ENCODE data around the gene NMT1. TPM values are rescaled to one million over a fixed set of nuclear protein-coding genes. Genes with fewer than 3 reads are reported as not detected.

Gene NMT1
- total RNA-seq, 1 experiment from 2014 or later = 103 TPM

DNA sequence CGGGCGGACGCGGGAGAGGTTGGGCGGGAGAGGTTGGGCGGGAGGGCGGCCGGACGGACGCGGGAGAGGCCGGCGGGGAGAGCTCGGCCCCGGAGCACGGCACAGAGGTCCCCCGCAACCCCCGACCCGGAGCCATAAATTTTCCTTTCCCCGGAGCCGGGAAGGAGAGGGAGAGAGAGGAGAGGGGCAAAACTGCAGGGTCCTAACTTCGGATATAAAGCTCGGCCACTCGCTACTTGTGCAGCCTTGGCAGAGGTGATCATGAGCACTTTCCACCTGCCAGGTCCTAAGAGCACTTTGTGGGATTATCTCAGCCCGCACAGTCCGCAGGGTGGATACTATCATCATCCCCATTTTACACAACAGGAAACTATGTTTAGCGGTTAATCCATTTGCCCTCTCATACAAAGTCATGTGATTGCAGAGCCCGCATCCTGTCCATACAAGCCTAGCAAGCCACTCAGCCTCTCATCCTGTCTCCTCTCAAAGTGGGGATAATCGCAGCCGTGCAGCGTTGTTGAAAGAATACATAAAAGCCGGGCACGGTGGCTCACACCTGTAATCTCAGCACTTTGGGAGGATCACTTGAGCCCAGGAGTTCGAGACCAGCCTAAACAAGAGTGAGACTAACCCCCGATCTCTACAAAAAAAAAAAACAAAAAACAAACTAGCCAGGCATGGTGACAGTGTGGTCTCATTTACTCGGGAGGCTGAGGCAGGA is 8.9 kb upstream of the NMT1 start:
- peaks cover 18% of the 10 kb centered on the region for H3K36me3 ChIP-seq
- DNase-seq = peak; percentile 60
- no peaks in the 10 kb centered on the region for H3K9me3 ChIP-seq
- H3K4me3 ChIP-seq = peak overlapping the region; percentile 67
- no peaks in the 10 kb centered on the region for H3K27me3 ChIP-seq

DNA sequence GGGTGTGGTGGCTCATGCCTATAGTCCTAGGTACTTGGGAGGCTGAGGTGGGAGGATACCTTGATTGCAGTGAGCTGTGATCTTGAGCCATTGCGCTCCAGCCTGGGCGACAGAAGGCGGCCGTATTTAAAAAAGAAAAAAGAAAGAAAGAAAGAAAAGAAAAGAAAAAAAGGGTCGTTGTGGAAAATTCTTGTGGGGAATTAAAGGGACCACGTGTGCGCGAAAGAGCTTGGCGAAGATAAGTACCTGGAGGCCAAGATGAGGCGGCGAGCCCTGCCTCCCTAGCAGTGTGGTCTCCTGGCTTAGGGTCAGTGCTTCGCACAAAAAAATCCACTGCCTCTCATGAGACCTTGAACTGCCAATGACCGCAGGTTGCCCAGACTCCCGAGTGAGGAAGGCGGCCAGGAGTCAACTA is 728 bp upstream of the NMT1 start:
- no peaks in the 10 kb centered on the region for H3K27me3 ChIP-seq
- H3K36me3 ChIP-seq = peaks cover 37% of the 10 kb centered on the region
- no peak for DNase-seq
- H3K9me3 ChIP-seq = no peaks in the 10 kb centered on the region
- H3K4me3 ChIP-seq = peak overlapping the region; percentile 67

DNA sequence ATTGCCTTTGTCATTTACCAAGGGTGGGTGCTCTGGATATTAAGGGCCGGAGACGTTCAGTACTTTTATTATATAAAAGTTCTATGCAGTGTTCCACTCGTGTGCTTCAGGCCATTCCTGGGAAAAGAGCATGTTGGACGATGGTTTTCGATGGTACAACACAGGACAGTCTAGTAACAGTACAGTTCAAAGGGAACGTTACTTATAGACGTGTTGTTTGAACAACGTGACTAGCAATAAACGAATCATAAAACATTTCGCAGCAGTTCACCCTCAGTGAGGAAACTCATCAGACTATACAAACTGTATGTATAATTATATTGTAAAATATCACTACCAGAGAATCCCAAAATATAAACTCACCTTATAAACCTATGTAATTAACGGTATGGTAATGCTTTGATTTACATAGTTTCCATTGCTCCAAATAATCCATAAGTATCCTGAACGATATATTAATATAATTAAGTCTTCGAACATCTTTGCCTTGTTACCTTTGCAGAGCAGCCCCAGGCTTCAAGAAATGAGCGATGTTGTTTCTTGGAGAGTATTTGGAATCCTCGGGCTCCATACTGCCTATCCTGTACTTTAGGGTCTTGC is 589 bp downstream of the NMT1 start:
- DNase-seq = no peak

DNA sequence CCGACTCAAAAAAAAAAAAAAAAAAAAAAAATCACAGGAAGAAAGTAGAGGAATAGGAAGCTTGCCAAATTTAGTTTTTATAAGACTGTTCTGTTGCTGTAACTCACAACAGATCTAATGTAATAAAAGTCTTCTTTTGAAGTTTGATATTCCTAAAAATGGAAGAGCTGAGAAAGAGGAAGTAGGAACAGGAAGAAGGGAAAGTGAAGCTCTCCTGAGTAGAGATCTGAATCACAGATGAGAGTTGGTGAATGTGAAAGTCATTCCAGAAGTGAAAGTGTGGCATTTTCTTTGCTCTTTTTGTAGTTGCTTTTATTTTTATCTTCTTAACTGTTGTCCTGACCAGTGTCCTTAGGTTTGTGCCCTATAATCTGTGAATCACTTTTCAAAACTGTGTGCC is 2.1 kb downstream of the NMT1 start:
- H3K4me3 ChIP-seq = no peak overlapping the region

More for the DNA sequence above, 589 bp downstream of the NMT1 start:
- no peaks in the 10 kb centered on the region for H3K9me3 ChIP-seq
- H3K4me3 ChIP-seq = peak overlapping the region; percentile 67
- H3K27me3 ChIP-seq = no peaks in the 10 kb centered on the region
- peaks cover 38% of the 10 kb centered on the region for H3K36me3 ChIP-seq

DNA sequence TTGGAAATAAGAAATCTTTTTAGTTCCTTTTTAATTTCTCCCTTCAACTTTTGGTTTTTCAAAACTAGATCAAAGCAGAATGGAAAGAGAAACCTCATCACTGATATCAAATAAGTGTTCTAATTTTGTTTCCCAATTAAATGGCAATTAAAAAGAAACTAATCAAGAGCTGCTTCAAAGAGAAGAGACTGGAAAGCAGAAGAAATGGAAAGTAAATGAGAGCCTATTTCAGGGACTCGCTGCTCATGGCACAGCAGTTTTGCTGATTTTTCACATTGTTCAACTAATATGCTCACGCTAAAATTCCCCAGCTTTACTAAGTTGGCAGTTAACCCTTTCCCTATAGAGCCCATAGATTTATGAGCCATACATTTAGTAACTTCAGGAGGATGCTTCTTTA is 6.5 kb downstream of the NMT1 start:
- H3K4me3 ChIP-seq = no peak overlapping the region
- H3K27me3 ChIP-seq = no peaks in the 10 kb centered on the region
- H3K9me3 ChIP-seq = no peaks in the 10 kb centered on the region
- peaks cover 73% of the 10 kb centered on the region for H3K36me3 ChIP-seq
- DNase-seq = no peak

More for the DNA sequence above, 2.1 kb downstream of the NMT1 start:
- Histone ChIP-seq H3K9me3 (no peaks in the 10 kb centered on the region), H3K27me3 (no peaks in the 10 kb centered on the region), H3K36me3 (peaks cover 51% of the 10 kb centered on the region)
- no peak for DNase-seq

DNA sequence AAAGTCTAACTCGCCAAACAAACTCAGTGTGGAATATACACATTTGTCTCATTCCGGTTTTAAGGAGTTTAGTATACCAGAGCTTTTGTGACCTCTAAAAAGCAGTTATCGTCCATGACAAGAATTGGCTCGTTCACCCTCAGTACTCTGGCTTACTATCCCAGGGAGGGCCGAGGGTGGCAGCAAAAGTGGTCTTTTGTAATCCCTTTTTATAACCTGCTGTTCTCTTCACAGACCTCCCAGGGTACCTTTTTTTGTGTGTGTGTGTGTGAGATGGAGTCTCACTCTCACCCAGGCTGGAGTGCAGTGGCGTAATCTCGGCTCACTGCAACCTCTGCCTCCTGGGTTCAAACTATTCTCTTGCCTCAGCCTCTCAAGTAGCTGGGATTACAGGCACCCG is 8.9 kb downstream of the NMT1 start:
- H3K9me3 ChIP-seq = no peaks in the 10 kb centered on the region
- no peaks in the 10 kb centered on the region for H3K27me3 ChIP-seq
- H3K4me3 ChIP-seq = no peak overlapping the region
- H3K36me3 ChIP-seq = peaks cover 79% of the 10 kb centered on the region
- DNase-seq = no peak

DNA sequence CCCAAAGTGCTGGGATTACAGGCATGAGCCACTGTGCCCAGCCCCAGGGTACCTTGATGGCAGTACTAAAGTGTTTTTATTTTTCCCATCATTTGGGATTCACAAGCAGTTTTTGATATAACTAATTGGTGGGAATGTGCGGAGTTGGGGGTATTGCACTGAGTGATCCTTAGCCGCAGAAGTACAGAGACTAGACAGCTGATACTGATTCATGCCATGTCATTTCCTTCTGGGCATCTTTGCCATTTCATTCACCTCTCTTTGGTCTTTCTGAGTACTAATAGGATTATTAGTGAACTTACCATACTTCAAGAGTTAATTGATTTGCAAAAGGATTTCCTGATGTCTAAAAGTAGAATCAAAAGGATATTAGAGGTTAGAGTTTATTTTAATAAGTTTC is 9.7 kb downstream of the NMT1 start:
- peaks cover 85% of the 10 kb centered on the region for H3K36me3 ChIP-seq
- H3K9me3 ChIP-seq = no peaks in the 10 kb centered on the region
- DNase-seq = no peak

DNA sequence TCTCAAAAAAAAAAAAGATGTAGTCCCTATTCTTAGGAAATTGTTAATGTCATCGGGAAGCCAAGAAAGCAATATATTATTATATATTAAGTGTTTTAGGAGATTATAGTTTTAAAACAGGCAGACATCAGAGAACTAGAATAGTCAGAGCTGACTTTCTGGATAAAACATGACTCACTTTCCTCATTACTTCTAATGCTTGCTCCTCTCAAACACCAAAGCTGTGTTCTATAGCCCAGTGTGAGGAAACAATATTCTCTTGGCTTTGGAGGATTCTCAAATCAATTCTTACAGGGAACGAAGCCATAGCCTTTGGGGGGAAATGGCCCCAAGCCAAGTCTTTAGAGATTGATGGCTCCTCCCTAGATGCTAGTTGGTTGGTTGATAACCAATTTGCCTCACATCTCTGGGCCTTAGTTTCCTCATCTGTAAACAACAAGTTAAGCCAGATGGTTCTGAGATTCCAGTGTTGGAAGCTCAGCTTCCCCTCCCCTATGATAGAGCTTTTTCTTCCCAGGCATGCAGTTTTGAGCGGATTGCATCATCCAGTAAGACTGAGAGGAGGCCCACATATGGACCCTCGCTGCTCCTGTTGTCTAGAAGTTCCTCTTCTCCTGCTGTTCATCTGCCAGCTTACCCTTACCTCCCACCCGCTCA is 12.4 kb downstream of the NMT1 start:
- Histone ChIP-seq H3K9me3 (no peaks in the 10 kb centered on the region), H3K27me3 (no peaks in the 10 kb centered on the region)

More for the DNA sequence above, 9.7 kb downstream of the NMT1 start:
- H3K4me3 ChIP-seq = no peak overlapping the region
- no peaks in the 10 kb centered on the region for H3K27me3 ChIP-seq

DNA sequence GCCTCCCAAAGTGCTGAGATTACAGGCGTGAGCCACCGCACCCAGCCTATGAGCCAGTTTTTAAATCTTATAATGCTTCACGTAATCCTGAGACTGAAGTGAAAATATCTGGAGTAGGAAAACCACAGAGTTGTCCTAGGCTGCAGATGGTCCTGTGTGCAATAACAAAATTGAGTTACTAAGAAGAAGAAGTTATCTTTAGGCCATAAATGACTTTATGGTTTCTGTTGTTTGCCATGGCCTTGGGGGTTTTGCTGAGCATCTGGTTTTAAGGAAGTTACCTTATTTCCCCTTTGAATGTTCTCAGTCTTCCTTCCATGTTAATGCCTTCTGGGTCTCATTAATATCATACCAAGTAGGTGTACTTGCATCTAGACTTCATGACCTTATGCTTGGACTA is 16.5 kb downstream of the NMT1 start:
- Histone ChIP-seq H3K27me3 (no peaks in the 10 kb centered on the region), H3K4me3 (no peak overlapping the region), H3K36me3 (peaks cover 84% of the 10 kb centered on the region), H3K9me3 (no peaks in the 10 kb centered on the region)
- no peak for DNase-seq

More for the DNA sequence above, 12.4 kb downstream of the NMT1 start:
- no peak for DNase-seq
- no peak overlapping the region for H3K4me3 ChIP-seq
- H3K36me3 ChIP-seq = peaks cover 88% of the 10 kb centered on the region

DNA sequence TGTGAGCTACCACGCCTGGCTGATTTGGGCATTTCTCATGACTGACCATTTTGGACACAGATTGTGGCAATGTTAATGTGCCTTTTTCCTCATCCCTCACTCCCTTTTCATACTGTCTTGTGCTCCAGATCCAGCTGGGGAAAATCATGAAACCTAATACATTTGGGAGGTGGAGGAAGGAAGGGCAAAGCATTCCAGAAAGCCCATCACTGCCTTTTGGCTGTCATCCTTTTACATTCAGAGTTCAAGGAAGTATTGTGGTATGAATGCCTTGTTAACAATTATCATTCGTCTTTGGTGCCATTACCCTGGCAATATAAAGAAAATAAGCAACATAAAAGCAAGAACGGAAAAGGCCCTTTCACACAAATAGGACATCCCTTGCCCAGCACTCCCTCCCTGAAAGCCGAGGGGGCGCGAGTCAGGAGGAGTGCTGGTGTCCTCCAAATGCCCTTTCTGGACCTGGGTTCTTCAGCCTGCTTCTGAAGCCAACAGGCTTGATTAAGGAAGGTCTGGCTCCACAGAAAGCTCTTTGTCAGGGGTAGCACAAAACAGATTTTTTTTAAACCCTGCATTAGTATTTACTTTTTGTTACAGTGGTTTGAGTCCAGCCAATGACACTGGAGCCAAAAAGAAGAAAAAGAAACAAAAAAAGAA is 20.1 kb downstream of the NMT1 start:
- Histone ChIP-seq H3K4me3 (no peak overlapping the region), H3K36me3 (peaks cover 79% of the 10 kb centered on the region), H3K9me3 (no peaks in the 10 kb centered on the region), H3K27me3 (no peaks in the 10 kb centered on the region)
- DNase-seq = no peak

DNA sequence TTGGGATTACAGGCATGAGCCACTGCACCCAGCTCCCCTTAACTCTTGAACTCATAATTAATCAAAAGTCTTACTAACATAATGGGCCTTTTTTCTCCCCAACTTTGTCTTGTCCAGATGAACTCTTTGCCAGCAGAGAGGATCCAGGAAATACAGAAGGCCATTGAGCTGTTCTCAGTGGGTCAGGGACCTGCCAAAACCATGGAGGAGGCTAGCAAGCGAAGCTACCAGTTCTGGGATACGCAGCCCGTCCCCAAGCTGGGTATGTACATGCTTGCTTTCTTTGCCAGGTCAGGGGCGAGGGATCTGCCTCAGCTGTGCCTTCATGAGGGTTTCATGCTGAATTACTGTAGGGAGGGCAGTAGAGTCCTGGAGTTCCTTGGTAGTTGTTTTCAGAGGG is 25.3 kb downstream of the NMT1 start:
- Histone ChIP-seq H3K36me3 (peaks cover 94% of the 10 kb centered on the region), H3K4me3 (no peak overlapping the region), H3K27me3 (no peaks in the 10 kb centered on the region), H3K9me3 (no peaks in the 10 kb centered on the region; the same call in 1 of the 2 replicates)
- DNase-seq = no peak

DNA sequence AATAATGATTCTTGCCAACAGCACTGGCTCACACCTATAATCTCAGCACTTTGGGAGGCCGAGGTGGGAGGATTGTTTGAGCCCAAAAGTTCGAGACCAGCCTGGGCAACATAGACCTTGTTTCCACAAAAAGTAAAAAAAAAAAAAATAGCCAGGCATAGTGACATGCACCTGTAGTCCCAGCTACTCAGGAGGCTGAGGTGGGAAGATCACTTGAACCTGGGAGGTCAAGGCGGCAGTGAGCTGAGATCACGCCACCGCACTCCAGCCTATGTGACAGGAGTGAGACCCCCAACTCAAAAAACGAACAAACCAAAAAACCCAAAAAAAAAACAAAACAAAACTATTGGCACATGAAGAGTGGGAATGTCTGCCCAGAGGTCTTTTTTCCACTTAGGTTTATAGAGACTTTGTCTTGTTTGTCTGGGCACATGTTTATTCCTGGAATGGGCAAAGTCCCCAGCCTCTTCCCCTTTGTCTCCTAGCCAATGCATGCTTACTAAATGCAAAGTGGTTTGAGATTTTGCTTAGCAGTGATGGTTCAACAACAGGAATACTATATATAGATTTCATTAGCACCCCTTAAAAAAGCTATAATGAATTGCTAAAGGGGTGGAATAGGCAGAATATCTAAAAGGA is 25.9 kb downstream of the NMT1 start:
- Histone ChIP-seq H3K9me3 (peaks cover 1% of the 10 kb centered on the region), H3K4me3 (no peak overlapping the region), H3K36me3 (peaks cover 94% of the 10 kb centered on the region), H3K27me3 (no peaks in the 10 kb centered on the region)
- no peak for DNase-seq

DNA sequence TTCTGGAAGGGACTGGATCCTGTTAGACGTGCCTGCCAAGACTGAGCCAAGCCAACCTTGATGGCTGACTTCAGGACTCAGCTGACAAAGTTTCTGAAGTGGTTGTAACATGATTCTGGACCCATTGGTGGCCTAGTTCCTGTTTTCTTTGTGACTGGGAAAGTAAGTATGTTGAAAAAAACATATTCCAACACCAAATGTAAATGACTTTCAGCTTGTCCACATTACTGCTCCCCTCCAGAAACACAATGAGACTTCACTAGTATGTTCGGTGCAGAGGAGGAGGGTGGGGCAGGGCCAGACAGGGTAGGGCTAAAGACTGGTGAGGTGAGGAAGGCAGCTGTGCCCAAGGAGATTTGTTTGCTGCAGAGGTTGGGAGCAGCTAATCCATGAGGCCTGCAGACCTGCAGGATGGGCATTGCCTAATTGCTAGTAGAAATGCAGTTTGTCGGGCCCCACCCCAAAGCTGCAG is 26.4 kb downstream of the NMT1 start:
- DNase-seq = no peak
- Histone ChIP-seq H3K27me3 (no peaks in the 10 kb centered on the region), H3K36me3 (peaks cover 91% of the 10 kb centered on the region)

DNA sequence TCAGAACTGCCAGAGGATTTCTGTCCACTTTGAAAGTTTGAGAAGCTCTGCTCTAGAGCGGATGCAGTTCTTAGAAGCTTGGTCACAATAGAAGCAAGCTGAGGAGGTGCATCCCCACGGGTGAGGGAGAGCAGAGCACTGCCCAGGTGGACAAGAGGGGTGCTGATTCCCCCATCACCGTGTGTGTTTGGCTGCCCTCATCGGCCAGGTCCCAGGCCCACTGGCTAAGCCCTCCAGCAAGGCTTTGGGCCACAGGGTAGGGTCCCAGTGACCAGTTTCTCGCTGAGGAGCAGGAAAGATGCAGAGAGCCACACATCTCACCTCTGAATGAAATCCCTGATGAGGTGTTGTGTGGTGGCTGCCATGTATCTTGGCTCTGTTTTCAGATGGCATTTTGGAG is 26.9 kb downstream of the NMT1 start:
- Histone ChIP-seq H3K36me3 (peaks cover 87% of the 10 kb centered on the region), H3K4me3 (no peak overlapping the region), H3K9me3 (peaks cover 3% of the 10 kb centered on the region), H3K27me3 (no peaks in the 10 kb centered on the region)
- no peak for DNase-seq

More for the DNA sequence above, 26.4 kb downstream of the NMT1 start:
- Histone ChIP-seq H3K9me3 (peaks cover 3% of the 10 kb centered on the region), H3K4me3 (no peak overlapping the region)

DNA sequence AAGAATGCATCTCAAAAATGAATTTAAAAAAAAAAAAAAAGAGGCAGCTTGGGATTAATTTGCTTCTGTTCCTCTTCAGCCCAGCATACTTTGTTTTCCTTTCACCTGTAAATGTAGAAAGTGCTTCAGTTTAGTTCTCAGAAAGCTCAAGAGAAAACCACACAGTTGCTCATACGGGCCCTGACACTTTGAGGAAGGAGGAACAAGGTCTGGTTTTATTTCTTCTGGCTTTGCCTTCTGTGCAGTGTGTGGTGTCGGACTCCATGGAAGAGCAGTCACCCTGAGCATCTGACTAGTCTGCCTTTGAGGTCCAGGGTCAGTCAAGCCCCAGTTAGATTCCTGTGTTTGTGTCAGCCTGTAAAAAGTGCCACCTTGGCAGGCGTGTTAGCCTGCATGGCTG is 27.6 kb downstream of the NMT1 start:
- Histone ChIP-seq H3K36me3 (peaks cover 85% of the 10 kb centered on the region), H3K4me3 (no peak overlapping the region), H3K27me3 (no peaks in the 10 kb centered on the region), H3K9me3 (peaks cover 3% of the 10 kb centered on the region)
- no peak for DNase-seq

DNA sequence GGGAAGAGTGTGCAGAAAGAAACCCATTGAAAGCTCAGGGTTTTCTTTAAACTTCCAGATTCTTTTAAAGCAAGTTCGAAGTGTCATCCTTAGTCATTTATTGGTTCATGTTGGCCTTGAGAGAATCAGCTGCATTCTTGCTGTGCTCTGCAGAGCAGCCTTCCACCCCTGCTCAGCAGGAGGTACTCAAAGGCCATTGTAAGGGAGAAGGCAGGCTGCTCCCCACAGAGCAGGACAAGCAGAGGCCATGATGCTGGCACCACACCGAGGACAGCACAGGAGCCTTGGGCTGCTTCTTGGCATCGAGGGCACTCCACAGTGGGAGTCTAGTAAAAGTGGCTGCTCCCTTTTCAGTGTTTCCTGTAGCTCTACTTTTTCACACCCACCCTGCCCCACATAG is 29.6 kb downstream of the NMT1 start:
- Histone ChIP-seq H3K9me3 (peaks cover 3% of the 10 kb centered on the region), H3K27me3 (no peaks in the 10 kb centered on the region), H3K4me3 (no peak overlapping the region), H3K36me3 (peaks cover 87% of the 10 kb centered on the region)
- peak; percentile 88 for DNase-seq

Measured in MG63 (cell line).